Memory B cell (primary cell): ENCODE measurements around the gene LIF.

ENCODE experiments used
- ATAC-seq: fragments of 150-1000 bp; cut with Tn5 transposase; 2 replicates; pipeline ENCODE4 v1.10.0; 2021; ENCODE audit warnings: low read depth, mild to moderate bottlenecking, moderate library complexity
- DNase-seq, 2 donors: peaks; one replicate each; pipeline ENCODE4 v3.0.0; 2022; ENCODE audit warnings: low spot score in 2 of 2
- H3K27ac Mint-ChIP-seq: one replicate; pipeline ENCODE4 v1.8.0; 2022; ENCODE audit warnings: mild to moderate bottlenecking, moderate library complexity, mixed read lengths
- H3K27me3 Mint-ChIP-seq: one replicate; pipeline ENCODE4 v1.8.0; 2022; ENCODE audit warnings: mixed read lengths
- H3K36me3 Mint-ChIP-seq: one replicate; pipeline ENCODE4 v1.8.0; 2022; ENCODE audit warnings: mild to moderate bottlenecking, mixed read lengths
- H3K4me1 Mint-ChIP-seq: one replicate; pipeline ENCODE4 v1.8.0; 2022; ENCODE audit warnings: mixed read lengths
- H3K4me3 Mint-ChIP-seq: one replicate; pipeline ENCODE4 v1.8.0; 2022; ENCODE audit warnings: mild to moderate bottlenecking, moderate library complexity, mixed read lengths
- H3K9me3 Mint-ChIP-seq: one replicate; pipeline ENCODE4 v1.8.0; 2022; ENCODE audit warnings: mixed read lengths

LIF gene

DNA sequence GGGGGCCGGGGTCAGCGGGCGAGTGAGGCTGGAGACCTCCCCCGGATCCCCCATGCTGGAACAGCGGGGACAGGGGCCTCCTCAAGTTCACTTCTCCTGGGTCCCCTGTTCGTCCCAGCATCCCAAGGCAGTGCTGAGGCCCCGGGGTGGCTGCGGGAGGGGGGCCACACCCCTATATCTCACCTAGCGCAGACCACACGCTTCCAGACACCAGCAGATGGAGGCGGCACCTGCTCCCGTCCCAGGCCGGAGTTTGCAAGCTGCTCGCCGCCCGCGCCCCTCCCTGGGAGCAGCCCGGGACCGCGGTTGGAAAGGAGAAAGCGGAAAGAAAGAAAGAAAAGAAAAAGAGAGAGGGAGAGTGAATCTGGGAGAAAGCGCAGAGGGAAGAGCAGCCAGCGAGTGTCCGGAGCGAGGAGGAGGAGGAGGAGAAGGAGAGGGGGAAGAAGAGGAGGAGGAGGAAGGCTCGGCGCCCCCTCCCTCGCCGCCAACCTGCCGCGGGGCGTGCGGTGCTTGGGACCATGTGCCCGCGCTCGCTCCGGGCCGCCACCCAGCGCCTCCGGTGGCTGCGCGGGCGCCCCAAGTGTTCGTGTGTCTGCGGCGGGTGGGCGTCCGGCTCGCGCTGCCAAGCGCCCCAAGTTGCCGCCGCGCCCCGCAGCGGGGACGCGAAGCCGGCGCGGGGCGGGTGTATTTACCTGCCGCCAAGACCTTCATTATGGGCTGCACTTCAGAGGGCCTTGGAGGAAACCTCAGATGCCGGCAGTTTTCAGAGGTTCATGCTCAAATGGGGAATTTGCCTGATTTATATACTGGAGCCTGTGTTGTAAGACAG is at the start of gene LIF:
Gene LIF (minus strand): TSS at position 775 of the 829 bp plus-strand sequence. CDS start 64 bp downstream, at position 711.
- Mint-ChIP-seq H3K9me3 (no peaks in the 10 kb centered on the region), H3K4me1 (peaks cover 7% of the 10 kb centered on the region), H3K27me3 (peaks cover 23% of the 10 kb centered on the region), H3K27ac (no peak within 1 kb of the TSS), H3K36me3 (no peaks in the 10 kb centered on the region), H3K4me3 (peak within 1 kb of the TSS; percentile 88)
- ATAC-seq, result peak; percentile 92
- peak; percentile 33 to 39 for DNase-seq

GRCh38 chr22:30296324-30296723 is 49.8 kb upstream of the LIF start:
- ATAC-seq, result no peak

GRCh38 chr22:30295576-30295975 is 49.0 kb upstream of the LIF start:
- Mint-ChIP-seq H3K27ac (no peak overlapping the region), H3K4me1 (peaks cover 10% of the 10 kb centered on the region), H3K4me3 (no peak overlapping the region), H3K9me3 (no peaks in the 10 kb centered on the region), H3K27me3 (no peaks in the 10 kb centered on the region), H3K36me3 (peaks cover 31% of the 10 kb centered on the region)
- ATAC-seq (no peak), DNase-seq (no peak)

More at GRCh38 chr22:30296324-30296723, 49.8 kb upstream of the LIF start:
- H3K27me3 Mint-ChIP-seq, result no peaks in the 10 kb centered on the region
- DNase-seq, result no peak
- H3K36me3 Mint-ChIP-seq, result peaks cover 31% of the 10 kb centered on the region
- H3K27ac Mint-ChIP-seq, result no peak overlapping the region
- H3K9me3 Mint-ChIP-seq, result no peaks in the 10 kb centered on the region
- H3K4me3 Mint-ChIP-seq, result no peak overlapping the region
- H3K4me1 Mint-ChIP-seq, result peaks cover 10% of the 10 kb centered on the region

- H3K27ac Mint-ChIP-seq, result no peak overlapping the region
- no peak overlapping the region for H3K4me3 Mint-ChIP-seq
- no peak for ATAC-seq
- no peak for DNase-seq
- H3K27me3 Mint-ChIP-seq, result no peaks in the 10 kb centered on the region
- peaks cover 31% of the 10 kb centered on the region for H3K36me3 Mint-ChIP-seq
- H3K9me3 Mint-ChIP-seq, result no peaks in the 10 kb centered on the region
- H3K4me1 Mint-ChIP-seq, result peaks cover 16% of the 10 kb centered on the region
These were observed 48.3 kb upstream of the LIF start for GRCh38 chr22:30294830-30295229.

DNA sequence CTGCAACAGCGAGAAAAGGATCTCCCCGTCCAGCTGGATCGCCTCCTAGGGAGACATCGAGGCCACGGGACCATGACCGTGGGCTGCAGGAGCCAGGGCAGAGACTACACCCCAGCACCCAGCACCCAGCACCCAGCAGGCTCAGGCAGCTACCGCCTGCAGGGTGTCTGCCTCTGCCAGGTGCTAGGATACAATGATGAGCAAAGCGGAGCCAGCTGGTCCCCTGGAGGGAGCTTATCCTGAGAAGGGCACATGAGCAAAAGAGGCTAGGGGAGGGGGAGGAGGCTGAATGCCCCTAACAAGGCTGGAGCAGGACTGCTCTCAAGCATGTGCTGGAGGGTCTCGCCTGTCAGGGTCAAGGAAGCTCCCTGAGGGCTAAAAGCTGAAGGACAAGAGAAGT is 47.5 kb upstream of the LIF start:
- ATAC-seq (no peak), DNase-seq (no peak)
- peaks cover 31% of the 10 kb centered on the region for H3K36me3 Mint-ChIP-seq
- H3K27me3 Mint-ChIP-seq, result no peaks in the 10 kb centered on the region
- H3K4me3 Mint-ChIP-seq, result no peak overlapping the region
- peaks cover 16% of the 10 kb centered on the region for H3K4me1 Mint-ChIP-seq
- no peak overlapping the region for H3K27ac Mint-ChIP-seq
- H3K9me3 Mint-ChIP-seq, result no peaks in the 10 kb centered on the region

DNA sequence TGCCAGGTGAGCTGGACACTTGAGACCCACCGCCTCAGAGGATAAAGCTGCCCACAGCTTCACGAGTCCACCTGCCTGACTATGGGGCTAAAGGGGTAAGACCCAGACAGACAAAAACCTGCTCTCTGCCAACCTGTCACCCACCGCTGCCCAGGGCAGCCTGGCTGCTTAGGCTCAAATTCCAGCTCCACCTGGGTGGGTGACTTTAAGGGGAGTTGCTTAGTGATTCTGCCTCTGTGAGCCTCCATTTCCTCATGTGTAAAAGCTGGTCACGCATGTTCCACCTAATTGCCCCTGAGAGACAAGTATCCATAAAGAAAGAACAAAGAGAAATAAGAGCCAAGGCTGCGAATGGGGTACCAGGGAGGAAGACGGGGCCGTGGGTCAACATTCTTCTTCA is 46.5 kb upstream of the LIF start:
- Mint-ChIP-seq H3K27ac (no peak overlapping the region), H3K4me1 (peaks cover 22% of the 10 kb centered on the region)

GRCh38 chr22:30292069-30292970 is 45.8 kb upstream of the LIF start:
- Mint-ChIP-seq H3K36me3 (peaks cover 25% of the 10 kb centered on the region), H3K27ac (peak overlapping the region; percentile 85), H3K4me3 (no peak overlapping the region), H3K9me3 (no peaks in the 10 kb centered on the region), H3K27me3 (no peaks in the 10 kb centered on the region), H3K4me1 (peaks cover 25% of the 10 kb centered on the region)
- ATAC-seq (no peak), DNase-seq (no peak)

More for the DNA sequence above, 46.5 kb upstream of the LIF start:
- no peak overlapping the region for H3K4me3 Mint-ChIP-seq
- DNase-seq, result no peak
- H3K27me3 Mint-ChIP-seq, result no peaks in the 10 kb centered on the region
- peaks cover 27% of the 10 kb centered on the region for H3K36me3 Mint-ChIP-seq
- ATAC-seq, result no peak
- no peaks in the 10 kb centered on the region for H3K9me3 Mint-ChIP-seq

GRCh38 chr22:30291058-30291892 is 44.7 kb upstream of the LIF start:
- peaks cover 29% of the 10 kb centered on the region for H3K4me1 Mint-ChIP-seq
- peaks cover 19% of the 10 kb centered on the region for H3K36me3 Mint-ChIP-seq
- H3K9me3 Mint-ChIP-seq, result no peaks in the 10 kb centered on the region
- no peak for ATAC-seq
- H3K4me3 Mint-ChIP-seq, result no peak overlapping the region
- no peaks in the 10 kb centered on the region for H3K27me3 Mint-ChIP-seq
- DNase-seq, result no peak
- H3K27ac Mint-ChIP-seq, result peak overlapping the region; percentile 85

DNA sequence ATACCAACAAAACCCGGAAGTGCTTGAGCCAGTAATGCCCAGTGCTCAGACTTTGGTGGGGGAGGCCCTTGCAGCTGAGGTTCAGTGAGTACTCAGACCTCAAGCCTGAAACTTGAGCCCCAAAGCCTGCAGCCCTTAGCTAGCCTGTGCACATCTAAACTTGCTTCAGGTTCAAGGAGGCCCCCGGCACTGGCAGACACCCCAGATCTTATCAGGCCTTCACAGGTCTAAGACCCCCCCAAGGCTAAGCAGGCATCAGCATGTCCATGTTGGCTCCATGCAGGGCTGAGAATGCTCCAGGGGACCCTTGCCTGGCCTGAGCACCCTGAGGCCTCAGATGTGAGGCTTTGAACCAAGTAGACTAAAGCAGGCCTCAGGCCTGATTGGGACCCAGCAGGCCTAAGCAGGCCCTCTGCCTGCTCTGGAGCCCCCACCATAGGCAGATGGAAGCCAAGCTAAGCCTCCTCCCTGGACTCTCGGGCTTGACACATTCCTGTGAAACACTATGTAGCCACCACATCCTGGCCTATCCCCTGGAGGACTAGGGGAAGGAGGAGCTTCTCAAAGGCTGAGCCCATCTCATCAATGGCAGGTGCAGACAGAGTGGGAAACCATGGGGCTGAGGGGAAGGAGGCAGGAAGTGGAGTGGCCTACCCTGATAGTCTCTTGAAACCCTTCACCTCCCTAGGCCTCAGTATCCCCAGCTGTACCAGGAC is 43.9 kb upstream of the LIF start:
- Mint-ChIP-seq H3K4me1 (peaks cover 29% of the 10 kb centered on the region), H3K4me3 (peak overlapping the region; percentile 94)

GRCh38 chr22:30289980-30290313 is 43.4 kb upstream of the LIF start:
- ATAC-seq (peak; percentile 30), DNase-seq (no peak)
- Mint-ChIP-seq H3K4me1 (peaks cover 29% of the 10 kb centered on the region), H3K4me3 (peak overlapping the region; percentile 94), H3K9me3 (no peaks in the 10 kb centered on the region), H3K36me3 (peaks cover 18% of the 10 kb centered on the region), H3K27me3 (no peaks in the 10 kb centered on the region), H3K27ac (peak overlapping the region; percentile 77)

More for the DNA sequence above, 43.9 kb upstream of the LIF start:
- DNase-seq (no peak), ATAC-seq (no peak)
- no peaks in the 10 kb centered on the region for H3K9me3 Mint-ChIP-seq
- H3K36me3 Mint-ChIP-seq, result peaks cover 16% of the 10 kb centered on the region
- H3K27ac Mint-ChIP-seq, result peak overlapping the region; percentile 77
- no peaks in the 10 kb centered on the region for H3K27me3 Mint-ChIP-seq

DNA sequence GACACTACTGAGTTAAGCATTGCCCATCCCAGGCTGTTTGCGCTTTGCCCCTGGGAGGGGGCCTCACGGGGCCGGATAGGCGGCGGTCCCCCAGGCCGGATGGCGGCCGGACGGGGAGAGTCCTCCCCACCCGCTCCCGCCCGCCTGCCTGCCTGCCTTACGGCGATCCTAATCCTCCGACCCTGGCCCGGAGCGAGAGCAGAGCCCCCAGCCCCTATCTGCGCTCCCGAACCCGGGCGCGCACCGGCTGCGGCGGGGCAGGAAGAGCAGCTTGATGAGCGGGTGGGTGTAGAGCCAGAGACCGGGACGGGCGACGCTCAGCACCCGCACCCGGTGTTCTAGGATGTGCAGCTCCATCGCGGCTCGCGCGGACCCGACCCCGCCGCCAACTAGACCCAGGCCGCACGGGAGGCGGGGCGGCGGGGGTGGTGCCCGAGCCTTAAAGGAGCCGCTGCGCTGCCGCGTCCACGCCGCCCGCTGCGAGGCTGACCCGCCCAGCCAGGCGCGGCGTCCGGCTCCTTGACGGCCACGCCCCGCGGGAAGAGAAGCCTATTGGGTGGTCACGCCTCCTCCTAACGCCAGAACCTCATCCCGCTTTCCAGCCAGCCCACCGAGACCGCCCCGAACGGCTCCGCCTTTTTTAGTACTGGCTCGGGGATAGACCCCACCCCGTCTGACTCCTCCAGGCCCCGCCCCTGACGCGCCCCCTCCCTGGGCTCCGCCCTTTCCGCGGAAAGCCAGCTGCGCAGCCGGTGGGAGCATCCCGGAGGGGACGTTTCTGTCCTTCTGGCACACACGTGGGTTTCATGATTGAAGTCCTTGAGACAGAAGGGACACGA is 42.8 kb upstream of the LIF start, which contains the start of gene CASTOR1:
Gene CASTOR1 (minus strand): TSS at position 365 of the 839 bp plus-strand sequence. CDS start 8 bp downstream, at position 357.
- Mint-ChIP-seq H3K27me3 (no peaks in the 10 kb centered on the region), H3K4me1 (peaks cover 29% of the 10 kb centered on the region), H3K27ac (peak within 1 kb of the TSS; percentile 77), H3K4me3 (peak within 1 kb of the TSS; percentile 94), H3K9me3 (no peaks in the 10 kb centered on the region), H3K36me3 (peaks cover 20% of the 10 kb centered on the region)
- peak; percentile 76 for ATAC-seq
- peak; percentile 73 to 90 for DNase-seq

DNA sequence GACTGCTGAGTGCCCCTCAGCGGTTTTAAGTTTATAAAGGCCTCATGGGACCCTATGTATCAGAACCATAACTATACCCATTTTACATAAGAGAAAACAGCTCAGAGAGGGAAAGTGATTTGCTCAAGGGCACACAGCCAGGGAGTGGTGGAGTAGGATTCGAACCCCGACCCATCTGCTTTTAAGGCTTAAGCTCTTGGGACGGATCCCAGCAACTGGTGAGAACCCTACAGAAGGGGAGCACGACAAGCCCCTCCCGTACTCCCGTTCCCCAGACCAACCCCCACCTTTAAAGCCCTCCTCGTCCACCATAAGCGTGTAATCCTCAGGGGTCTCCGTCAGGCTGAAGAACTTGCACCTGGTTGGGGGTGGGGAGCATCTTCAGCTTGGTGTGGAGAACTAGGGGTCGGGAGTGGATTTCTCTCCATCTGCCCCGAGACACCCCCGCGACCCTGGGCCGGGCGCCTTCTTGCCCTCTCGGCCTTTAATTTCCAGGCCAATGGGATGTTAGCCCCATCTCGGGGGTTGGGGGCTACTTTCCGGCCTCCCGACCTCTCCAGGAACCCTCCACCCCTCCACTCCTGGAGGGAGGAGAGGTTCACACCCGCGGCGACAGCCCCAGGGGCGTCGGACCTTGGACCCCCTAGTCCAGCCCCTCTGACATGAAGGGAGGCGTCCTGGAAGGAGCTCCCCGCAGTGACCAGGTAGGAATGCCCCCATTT is 42.0 kb upstream of the LIF start:
- DNase-seq (peak in 1 of 2 donors; percentile 29), ATAC-seq (no peak)
- H3K27ac Mint-ChIP-seq, result peak overlapping the region; percentile 69
- peaks cover 29% of the 10 kb centered on the region for H3K4me1 Mint-ChIP-seq
- peak overlapping the region; percentile 94 for H3K4me3 Mint-ChIP-seq
- peaks cover 12% of the 10 kb centered on the region for H3K36me3 Mint-ChIP-seq
- no peaks in the 10 kb centered on the region for H3K27me3 Mint-ChIP-seq
- H3K9me3 Mint-ChIP-seq, result no peaks in the 10 kb centered on the region
